Nephron (organoid): Measurements from ENCODE around the gene LMX1A.

ENCODE experiments used
- H3K27ac Mint-ChIP-seq, 3 experiments: 2 replicates each; pipeline ENCODE4 v1.8.0; 2020; ENCODE audit warnings: mixed read lengths in 3 of 3, mild to moderate bottlenecking in 2 of 3, moderate library complexity in 1 of 3
- H3K27me3 Mint-ChIP-seq: 2 replicates; pipeline ENCODE4 v1.8.0; 2021; ENCODE audit warnings: low read depth, mild to moderate bottlenecking, moderate library complexity, mixed read lengths
- H3K36me3 Mint-ChIP-seq: 2 replicates; pipeline ENCODE4 v1.8.0; 2020; ENCODE audit warnings: low read depth, mixed read lengths
- H3K4me1 Mint-ChIP-seq: 2 replicates; pipeline ENCODE4 v1.8.0; 2020; ENCODE audit warnings: mixed read lengths
- H3K4me3 Mint-ChIP-seq, 3 experiments: 2 replicates each; pipeline ENCODE4 v1.8.0; 2020; ENCODE audit warnings: mild to moderate bottlenecking in 3 of 3, mixed read lengths in 3 of 3, moderate library complexity in 2 of 3
- H3K9me3 Mint-ChIP-seq: 2 replicates; pipeline ENCODE4 v1.8.0; 2020; ENCODE audit warnings: mixed read lengths
- CTCF ChIP-seq, 3 experiments: fragments of 200-600 bp; sonication (generic); IDR thresholded peaks; one replicate each; pipeline ENCODE4 v1.5.0; 2021; ENCODE audit warnings: antibody characterized with exemption in 3 of 3; ENCODE audit not compliant: unreplicated experiment in 3 of 3

The LMX1A gene

GRCh38 chr1:165189913-165190312 is 166.6 kb downstream of the LMX1A start:
- H3K4me3 Mint-ChIP-seq, result no peak overlapping the region
- TF ChIP-seq CTCF (IDR thresholded peaks at IDR 0.05; ENCODE audit: unreplicated experiment in 3 of 3), result no peak
- H3K27me3 Mint-ChIP-seq, result peaks cover 33% of the 10 kb centered on the region
- no peak overlapping the region for H3K27ac Mint-ChIP-seq
- no peaks in the 10 kb centered on the region for H3K36me3 Mint-ChIP-seq
- H3K9me3 Mint-ChIP-seq, result no peaks in the 10 kb centered on the region
- no peaks in the 10 kb centered on the region for H3K4me1 Mint-ChIP-seq

- Mint-ChIP-seq H3K9me3 (peaks cover 3% of the 10 kb centered on the region), H3K27me3 (peaks cover 32% of the 10 kb centered on the region), H3K4me3 (no peak overlapping the region), H3K4me1 (no peaks in the 10 kb centered on the region), H3K27ac (no peak overlapping the region), H3K36me3 (no peaks in the 10 kb centered on the region)
- no peak for TF ChIP-seq CTCF (IDR thresholded peaks at IDR 0.05; ENCODE audit: unreplicated experiment in 3 of 3)
Observed at GRCh38 chr1:165189011-165189410, 167.5 kb downstream of the LMX1A start.

GRCh38 chr1:165187031-165188009 is 169.2 kb downstream of the LMX1A start:
- H3K27me3 Mint-ChIP-seq, result peaks cover 32% of the 10 kb centered on the region

GRCh38 chr1:165185161-165185889 is 171.2 kb downstream of the LMX1A start:
- Mint-ChIP-seq H3K4me3 (no peak overlapping the region), H3K27ac (no peak overlapping the region), H3K9me3 (peaks cover 13% of the 10 kb centered on the region), H3K36me3 (no peaks in the 10 kb centered on the region), H3K27me3 (peaks cover 29% of the 10 kb centered on the region), H3K4me1 (no peaks in the 10 kb centered on the region)
- TF ChIP-seq CTCF (IDR thresholded peaks at IDR 0.05; ENCODE audit: unreplicated experiment in 3 of 3), result no peak

More at GRCh38 chr1:165187031-165188009, 169.2 kb downstream of the LMX1A start:
- H3K27ac Mint-ChIP-seq, result no peak overlapping the region
- H3K36me3 Mint-ChIP-seq, result no peaks in the 10 kb centered on the region
- peaks cover 11% of the 10 kb centered on the region for H3K9me3 Mint-ChIP-seq
- H3K4me1 Mint-ChIP-seq, result no peaks in the 10 kb centered on the region
- H3K4me3 Mint-ChIP-seq, result no peak overlapping the region
- TF ChIP-seq CTCF (IDR thresholded peaks at IDR 0.05; ENCODE audit: unreplicated experiment in 3 of 3), result no peak

- H3K27me3 Mint-ChIP-seq, result peaks cover 32% of the 10 kb centered on the region
- no peak overlapping the region for H3K4me3 Mint-ChIP-seq
- H3K4me1 Mint-ChIP-seq, result no peaks in the 10 kb centered on the region
- no peaks in the 10 kb centered on the region for H3K36me3 Mint-ChIP-seq
- H3K27ac Mint-ChIP-seq, result no peak overlapping the region
- H3K9me3 Mint-ChIP-seq, result peaks cover 13% of the 10 kb centered on the region
- no peak for TF ChIP-seq CTCF (IDR thresholded peaks at IDR 0.05; ENCODE audit: unreplicated experiment in 3 of 3)
Observed at GRCh38 chr1:165182975-165183374, 173.5 kb downstream of the LMX1A start.
